Measurements from ENCODE around the gene PAQR8. TPM values are rescaled to one million over a fixed set of nuclear protein-coding genes. Genes with fewer than 3 reads are reported as not detected.

The PAQR8 gene
- total RNA-seq, 4 donors from 2014 or later, result 12.6 to 33.2 (median 22.3) TPM

DNA sequence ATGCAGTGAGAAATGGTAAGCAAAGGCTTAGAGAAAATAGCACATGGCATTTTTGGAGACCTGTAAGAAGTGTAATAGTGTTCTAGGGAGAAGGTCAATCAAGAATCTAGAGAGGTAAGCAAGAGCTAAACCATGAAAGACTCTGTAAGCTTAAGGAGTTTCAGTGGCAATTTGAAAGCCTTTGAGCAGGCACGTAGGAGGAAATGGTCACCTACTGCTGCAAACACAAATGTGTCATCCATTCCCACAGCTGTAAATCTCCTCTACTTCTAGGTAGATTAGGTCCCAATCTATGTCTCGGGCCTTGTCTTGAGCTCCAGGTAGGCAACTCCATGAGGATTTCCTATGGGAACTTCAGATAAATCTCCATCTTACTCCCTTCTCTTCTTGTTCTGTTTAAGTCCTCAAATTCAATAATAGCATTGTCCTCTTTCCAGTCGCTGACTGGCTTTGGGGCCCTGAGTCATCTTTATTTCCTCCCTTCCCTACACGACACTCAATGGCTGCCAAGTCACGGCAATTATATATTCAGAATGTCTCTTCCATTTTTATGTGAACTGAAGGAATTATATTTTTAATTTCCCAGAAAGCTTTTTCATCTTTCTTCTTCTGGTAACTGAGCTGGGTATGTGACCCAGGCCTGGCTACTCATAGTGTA is 24.2 kb upstream of the PAQR8 start:
- Histone ChIP-seq H3K27me3 (no peaks in the 10 kb centered on the region), H3K36me3 (no peaks in the 10 kb centered on the region), H3K4me3 (no peak overlapping the region), H3K9me3 (no peaks in the 10 kb centered on the region), H3K27ac (no peak overlapping the region), H3K4me1 (no peaks in the 10 kb centered on the region)
- no peak for DNase-seq (ENCODE audit: low spot score in 2 of 2)
- no peak for TF ChIP-seq EP300 (IDR thresholded peaks at IDR 0.05)
- no peak for TF ChIP-seq CTCF (IDR thresholded peaks at IDR 0.05)
- TF ChIP-seq POLR2A (IDR thresholded peaks at IDR 0.05), result no peak
- 52% methylated on average over 5 of the region's 5 CpGs for WGBS, 2 donors

- no peaks in the 10 kb centered on the region for H3K27me3 ChIP-seq
- H3K36me3 ChIP-seq, result no peaks in the 10 kb centered on the region
- no peaks in the 10 kb centered on the region for H3K9me3 ChIP-seq
- TF ChIP-seq CTCF (IDR thresholded peaks at IDR 0.05) (no peak), EP300 (IDR thresholded peaks at IDR 0.05) (no peak), POLR2A (IDR thresholded peaks at IDR 0.05) (no peak)
- H3K27ac ChIP-seq, result no peak overlapping the region
- no peaks in the 10 kb centered on the region for H3K4me1 ChIP-seq
- DNase-seq (ENCODE audit: low spot score in 2 of 2), result no peak
- H3K4me3 ChIP-seq, result no peak overlapping the region
These were observed 21.4 kb upstream of the PAQR8 start for GRCh38 chr6:52340603-52340880.

DNA sequence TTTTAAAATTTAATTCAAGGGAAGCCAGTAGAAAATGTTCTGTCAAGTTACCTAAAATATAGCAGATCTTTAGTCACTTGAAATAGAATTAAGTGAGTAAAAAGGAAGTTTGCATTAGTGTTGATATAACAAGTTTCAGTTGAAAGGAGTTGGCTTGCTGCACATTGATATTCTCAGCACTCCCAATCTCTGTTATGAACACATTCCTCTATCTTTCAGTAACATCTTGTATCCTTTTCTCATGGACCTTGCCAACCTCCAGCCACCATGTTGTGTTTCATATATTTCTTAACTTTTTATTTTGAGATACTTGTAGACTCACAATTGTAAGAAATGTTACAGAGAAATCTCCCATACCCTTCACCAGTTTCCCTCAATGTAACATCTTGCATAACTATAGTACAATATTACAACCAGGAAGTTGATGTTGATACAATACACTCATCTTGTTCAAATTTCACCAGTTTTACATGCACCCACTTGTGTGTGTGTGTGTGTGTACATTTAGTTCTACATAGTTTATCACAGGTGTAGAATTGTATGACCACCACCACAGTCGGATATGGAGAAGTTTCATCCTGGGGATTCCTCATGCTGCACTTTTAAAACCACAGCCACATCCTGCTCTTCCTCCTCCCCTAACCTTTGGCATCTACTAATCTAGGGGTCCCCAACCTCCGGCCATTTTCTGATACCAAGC is 20.2 kb upstream of the PAQR8 start:
- Histone ChIP-seq H3K4me3 (no peak overlapping the region), H3K36me3 (no peaks in the 10 kb centered on the region), H3K27ac (no peak overlapping the region), H3K27me3 (no peaks in the 10 kb centered on the region), H3K4me1 (no peaks in the 10 kb centered on the region), H3K9me3 (no peaks in the 10 kb centered on the region)
- DNase-seq (ENCODE audit: low spot score in 2 of 2), result no peak
- WGBS, 2 donors, result 76 to 93% methylated on average over 2 of the region's 2 CpGs
- TF ChIP-seq POLR2A (IDR thresholded peaks at IDR 0.05), result no peak
- no peak for TF ChIP-seq EP300 (IDR thresholded peaks at IDR 0.05)
- TF ChIP-seq CTCF (IDR thresholded peaks at IDR 0.05), result no peak

DNA sequence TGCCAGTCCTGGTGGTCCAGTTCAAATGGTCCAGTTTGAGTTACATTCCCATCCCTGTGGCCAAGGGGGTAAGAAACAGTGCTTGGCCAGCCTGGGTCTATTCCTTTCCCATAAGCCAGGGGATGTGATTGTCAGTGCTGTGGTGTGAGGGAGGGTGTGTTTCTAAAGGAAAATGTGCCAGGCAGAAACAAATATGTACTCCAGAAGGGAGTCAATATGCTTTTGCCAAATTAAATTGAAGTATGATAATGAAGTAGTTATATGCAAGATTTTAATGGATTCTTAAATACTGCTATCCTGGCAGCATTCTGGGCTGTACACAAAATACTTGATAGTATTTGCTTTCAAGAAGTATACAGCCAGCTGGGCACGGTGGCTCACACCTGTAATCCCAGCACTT is 16.6 kb upstream of the PAQR8 start:
- no peak overlapping the region for H3K4me3 ChIP-seq
- 86 to 94% methylated on average over 1 of the region's 1 CpG for WGBS, 2 donors
- H3K27ac ChIP-seq, result no peak overlapping the region
- no peaks in the 10 kb centered on the region for H3K36me3 ChIP-seq
- DNase-seq (ENCODE audit: low spot score in 2 of 2), result no peak
- no peaks in the 10 kb centered on the region for H3K4me1 ChIP-seq
- TF ChIP-seq CTCF (IDR thresholded peaks at IDR 0.05) (no peak), POLR2A (IDR thresholded peaks at IDR 0.05) (no peak), EP300 (IDR thresholded peaks at IDR 0.05) (no peak)
- no peaks in the 10 kb centered on the region for H3K27me3 ChIP-seq
- no peaks in the 10 kb centered on the region for H3K9me3 ChIP-seq

- no peak for DNase-seq (ENCODE audit: low spot score in 2 of 2)
- TF ChIP-seq CTCF (IDR thresholded peaks at IDR 0.05) (no peak), POLR2A (IDR thresholded peaks at IDR 0.05) (no peak), EP300 (IDR thresholded peaks at IDR 0.05) (no peak)
- Histone ChIP-seq H3K27ac (no peak overlapping the region), H3K9me3 (no peaks in the 10 kb centered on the region), H3K4me3 (no peak overlapping the region), H3K36me3 (no peaks in the 10 kb centered on the region), H3K27me3 (no peaks in the 10 kb centered on the region), H3K4me1 (no peaks in the 10 kb centered on the region)
- WGBS, 2 donors, result 83 to 91% methylated on average over 2 of the region's 2 CpGs
These were observed 15.4 kb upstream of the PAQR8 start for GRCh38 chr6:52346503-52346902.
